22Rv1 (cell line): ENCODE data around the gene ENTPD2.

Experiments
- H3K27ac ChIP-seq: fragments of 450-650 bp; 2 replicates; pipeline ENCODE4 v1.5.1; 2017
- CTCF ChIP-seq: fragments of 450-650 bp; IDR thresholded peaks from 2 replicates; pipeline ENCODE4 v1.5.1; 2017; ENCODE audit warnings: mild to moderate bottlenecking
- ZFX ChIP-seq: fragments of 450-650 bp; IDR thresholded peaks from 2 replicates; pipeline ENCODE4 v1.6.1; 2017; ENCODE audit warnings: antibody characterized with exemption, borderline replicate concordance

Gene ENTPD2

GRCh38 chr9:137053944-137054931 is at the start of gene ENTPD2:
Gene ENTPD2 (minus strand): TSS chr9:137054061. CDS start chr9:137053997, 64 bp downstream.
- H3K27ac ChIP-seq = peak within 1 kb of the TSS; percentile 83
- TF ChIP-seq ZFX (no peak), CTCF (no peak)

GRCh38 chr9:137103206-137103999 is 49.5 kb upstream of the ENTPD2 start:
- H3K27ac ChIP-seq = no peak overlapping the region
- TF ChIP-seq ZFX (no peak), CTCF (no peak)

- H3K27ac ChIP-seq = no peak overlapping the region
- TF ChIP-seq ZFX = no peak
- no peak for TF ChIP-seq CTCF
These were observed 45.4 kb upstream of the ENTPD2 start for GRCh38 chr9:137099231-137099630.

- H3K27ac ChIP-seq = no peak overlapping the region
- TF ChIP-seq ZFX = no peak
- no peak for TF ChIP-seq CTCF
These were observed 44.1 kb upstream of the ENTPD2 start for GRCh38 chr9:137097761-137098462.

GRCh38 chr9:137096785-137097546 is 43.1 kb upstream of the ENTPD2 start:
- TF ChIP-seq CTCF (no peak), ZFX (no peak)
- H3K27ac ChIP-seq = no peak overlapping the region

GRCh38 chr9:137095664-137096517 is 42.0 kb upstream of the ENTPD2 start:
- no peak overlapping the region for H3K27ac ChIP-seq
- peak; percentile 16; the same call in 1 of the 2 replicates for TF ChIP-seq CTCF
- TF ChIP-seq ZFX = no peak
